Astrocyte of the spinal cord (primary cell): ENCODE data around the gene TAF6.

Source experiments
- DNase-seq: peaks from one replicate; pipeline ENCODE4 v3.0.0; 2011; ENCODE audit warnings: low read depth, low spot score
- H3K4me3 ChIP-seq: 2 replicates; pipeline ENCODE4 v1.5.1; 2011; ENCODE audit warnings: low read depth, mild to moderate bottlenecking, low read length, moderate library complexity
- in situ Hi-C: cut with HindIII; loops from 2 replicates; pipeline ENCODE4 v1.10.0; 2017; ENCODE audit warnings: low sequenced_read_pairs
- TF ChIP-seq, protein P1 (sequence below): IDR thresholded peaks from 2 replicates; pipeline ENCODE4 v1.5.1; 2012; ENCODE audit warnings: low read depth, mild to moderate bottlenecking, low read length, inconsistent platforms

Gene TAF6

GRCh38 chr7:100160067-100160466, 40.9 kb upstream of the TAF6 start:
- TF ChIP-seq, protein P1, sequence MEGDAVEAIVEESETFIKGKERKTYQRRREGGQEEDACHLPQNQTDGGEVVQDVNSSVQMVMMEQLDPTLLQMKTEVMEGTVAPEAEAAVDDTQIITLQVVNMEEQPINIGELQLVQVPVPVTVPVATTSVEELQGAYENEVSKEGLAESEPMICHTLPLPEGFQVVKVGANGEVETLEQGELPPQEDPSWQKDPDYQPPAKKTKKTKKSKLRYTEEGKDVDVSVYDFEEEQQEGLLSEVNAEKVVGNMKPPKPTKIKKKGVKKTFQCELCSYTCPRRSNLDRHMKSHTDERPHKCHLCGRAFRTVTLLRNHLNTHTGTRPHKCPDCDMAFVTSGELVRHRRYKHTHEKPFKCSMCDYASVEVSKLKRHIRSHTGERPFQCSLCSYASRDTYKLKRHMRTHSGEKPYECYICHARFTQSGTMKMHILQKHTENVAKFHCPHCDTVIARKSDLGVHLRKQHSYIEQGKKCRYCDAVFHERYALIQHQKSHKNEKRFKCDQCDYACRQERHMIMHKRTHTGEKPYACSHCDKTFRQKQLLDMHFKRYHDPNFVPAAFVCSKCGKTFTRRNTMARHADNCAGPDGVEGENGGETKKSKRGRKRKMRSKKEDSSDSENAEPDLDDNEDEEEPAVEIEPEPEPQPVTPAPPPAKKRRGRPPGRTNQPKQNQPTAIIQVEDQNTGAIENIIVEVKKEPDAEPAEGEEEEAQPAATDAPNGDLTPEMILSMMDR: no peak
- no peak overlapping the region for H3K4me3 ChIP-seq
- no peak for DNase-seq
- in situ Hi-C loops: no loop called here

DNA sequence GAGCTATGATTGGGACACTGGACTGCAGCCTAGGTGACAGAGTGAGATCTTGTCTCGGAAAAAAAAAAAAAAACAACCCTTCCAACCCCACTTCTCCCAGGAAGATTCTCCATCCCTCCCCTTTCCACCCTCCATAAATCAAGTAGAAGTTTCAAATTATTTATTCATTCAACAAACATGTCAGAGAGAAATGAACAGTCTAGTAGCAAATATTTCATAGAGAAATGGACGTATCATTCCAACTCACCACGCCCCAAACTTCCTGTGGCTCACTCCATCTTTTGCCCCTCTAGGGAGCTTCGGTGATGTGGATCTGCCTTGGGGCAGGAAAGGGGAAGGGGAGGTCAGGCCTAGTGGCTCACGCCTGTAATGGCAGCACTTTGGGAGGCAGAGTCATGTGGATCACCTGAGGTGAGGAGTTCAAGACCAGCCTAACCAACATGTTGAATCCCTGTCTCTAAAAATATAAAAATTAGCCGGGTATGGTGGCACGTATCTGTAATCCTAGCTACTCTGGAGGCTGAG, 40.0 kb upstream of the TAF6 start:
- in situ Hi-C loops: no loop called here
- H3K4me3 ChIP-seq: peak overlapping the region; percentile 57
- DNase-seq: no peak
- TF ChIP-seq, protein P1: no peak

GRCh38 chr7:100158229-100159098, 39.3 kb upstream of the TAF6 start, which contains the start of gene TRAPPC14:
Gene TRAPPC14, minus strand, starts transcription at chr7:100158723. Its CDS starts 224 bp downstream, at chr7:100158499.
- peak; percentile 85 for DNase-seq
- TF ChIP-seq, protein P1: no peak
- H3K4me3 ChIP-seq: peak within 1 kb of the TSS; percentile 57
- in situ Hi-C loops: no loop called here

DNA sequence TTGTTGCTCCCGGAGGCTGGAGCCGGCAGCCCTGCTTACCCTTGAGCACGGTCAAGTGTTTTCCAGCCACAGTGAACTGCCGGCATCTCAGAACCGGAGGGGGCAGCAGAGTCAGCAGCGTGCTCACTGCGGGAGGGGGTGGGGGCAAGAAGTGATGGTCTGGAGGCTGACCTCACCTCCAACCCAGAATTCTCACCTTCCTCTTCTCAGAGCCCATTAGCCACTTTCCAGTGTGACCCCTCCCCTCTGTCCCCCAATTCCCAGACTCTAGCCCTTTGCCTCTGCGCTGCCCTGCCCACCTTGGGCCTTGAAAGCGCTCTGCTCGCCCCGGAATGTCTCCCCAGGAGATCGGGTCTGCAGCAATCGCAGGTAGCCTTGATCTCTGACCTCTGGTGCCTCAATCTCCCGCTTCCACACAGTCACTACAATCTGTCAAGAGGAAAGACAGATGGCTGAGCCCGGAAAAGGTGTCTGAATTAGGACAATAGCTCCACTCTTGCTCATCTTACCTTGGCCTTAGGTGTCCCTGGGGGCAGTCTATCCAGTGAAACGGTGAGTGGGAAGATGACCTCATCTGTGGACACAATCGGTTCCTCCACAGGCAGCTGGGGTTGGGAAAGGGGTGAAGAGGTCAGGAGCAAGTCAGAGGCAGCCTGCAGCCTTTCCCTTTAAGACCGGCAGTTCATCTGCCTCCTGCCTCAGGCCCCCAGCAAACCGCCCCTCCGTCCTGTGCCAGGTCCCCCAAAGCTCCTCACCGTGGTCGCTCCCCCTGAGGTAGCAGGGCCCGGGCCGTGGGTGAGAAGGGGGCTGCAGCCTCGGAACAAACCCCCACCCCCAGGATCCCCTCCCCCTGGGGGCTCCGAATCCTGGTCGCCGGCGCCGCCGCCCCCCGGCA, 38.4 kb upstream of the TAF6 start:
- DNase-seq: no peak
- in situ Hi-C loops: no loop called here

DNA sequence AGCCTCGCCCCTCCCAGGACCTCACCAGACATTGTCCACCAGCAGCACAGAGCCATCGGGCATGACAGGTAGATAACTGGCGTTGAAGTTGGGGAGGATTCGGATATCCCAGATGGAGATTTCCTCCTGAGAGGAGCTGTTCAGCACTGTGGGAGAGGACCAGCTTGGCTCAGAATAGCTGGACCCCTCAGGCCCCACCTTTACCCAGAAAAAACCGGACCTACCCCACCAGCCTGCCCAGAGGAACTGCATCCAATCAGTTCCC, 37.8 kb upstream of the TAF6 start:
- TF ChIP-seq, protein P1: no peak
- H3K4me3 ChIP-seq: peak overlapping the region; percentile 57
- in situ Hi-C loops: no loop called here
- no peak for DNase-seq

More for the DNA sequence above, 38.4 kb upstream of the TAF6 start:
- TF ChIP-seq, protein P1: peak; percentile 28
- peak overlapping the region; percentile 57 for H3K4me3 ChIP-seq

- in situ Hi-C loops: no loop called here
- no peak overlapping the region for H3K4me3 ChIP-seq
These were observed 37.3 kb upstream of the TAF6 start for GRCh38 chr7:100156331-100157068.

More at GRCh38 chr7:100156331-100157068, 37.3 kb upstream of the TAF6 start:
- no peak for DNase-seq
- TF ChIP-seq, protein P1: no peak
